NCI-H82 treated with DMSO at 0.1 percent for 48 hours (cell line): ENCODE results near the gene NFYC.
A peak's percentile ranks its signal among the peaks of the same experiment; 100 is the strongest.

Source experiments
- DNase-seq: peaks from one replicate; lab custom pipeline; 2025; ENCODE audit not compliant: unreplicated experiment; lab: John Stamatoyannopoulos, UW

Gene NFYC

DNA sequence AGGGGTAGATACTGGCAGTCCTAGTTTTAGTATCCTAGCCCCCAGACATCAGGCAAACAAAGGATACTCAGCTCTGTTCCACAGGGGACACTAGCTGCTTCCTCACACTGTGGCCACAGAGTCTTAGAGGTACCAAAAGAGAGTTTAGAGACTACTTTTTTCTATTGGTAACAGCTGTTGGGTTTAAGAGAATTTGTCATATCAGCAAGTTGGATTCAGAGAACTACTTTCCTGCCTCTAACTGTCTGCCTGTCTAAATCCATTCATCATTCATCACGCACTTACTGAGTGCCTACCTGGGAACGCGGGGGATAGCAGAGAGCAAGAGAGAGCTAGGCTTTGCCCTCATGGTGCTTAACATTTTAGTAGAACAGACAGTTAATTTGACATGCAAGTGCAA, 65.0 kb downstream of the NFYC start:
- no peak for DNase-seq

- DNase-seq = no peak
Measured at GRCh38 chr1:40757084-40757483, 65.6 kb downstream of the NFYC start.

DNA sequence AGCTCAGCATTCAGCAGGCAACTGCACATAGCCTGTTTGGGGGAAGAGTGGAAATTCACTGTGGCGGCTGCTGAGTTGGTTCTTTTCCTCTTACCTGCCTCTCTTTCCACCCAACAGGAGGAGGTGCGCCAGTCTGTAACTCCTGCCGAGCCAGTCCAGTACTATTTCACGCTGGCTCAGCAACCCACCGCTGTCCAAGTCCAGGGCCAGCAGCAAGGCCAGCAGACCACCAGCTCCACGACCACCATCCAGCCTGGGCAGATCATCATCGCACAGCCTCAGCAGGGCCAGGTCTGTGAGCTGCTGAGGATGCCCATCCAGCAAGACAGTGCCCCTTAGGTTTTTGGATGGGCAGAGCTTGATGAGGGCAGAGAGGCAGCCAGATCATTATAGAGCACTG, 66.5 kb downstream of the NFYC start:
- no peak for DNase-seq

DNA sequence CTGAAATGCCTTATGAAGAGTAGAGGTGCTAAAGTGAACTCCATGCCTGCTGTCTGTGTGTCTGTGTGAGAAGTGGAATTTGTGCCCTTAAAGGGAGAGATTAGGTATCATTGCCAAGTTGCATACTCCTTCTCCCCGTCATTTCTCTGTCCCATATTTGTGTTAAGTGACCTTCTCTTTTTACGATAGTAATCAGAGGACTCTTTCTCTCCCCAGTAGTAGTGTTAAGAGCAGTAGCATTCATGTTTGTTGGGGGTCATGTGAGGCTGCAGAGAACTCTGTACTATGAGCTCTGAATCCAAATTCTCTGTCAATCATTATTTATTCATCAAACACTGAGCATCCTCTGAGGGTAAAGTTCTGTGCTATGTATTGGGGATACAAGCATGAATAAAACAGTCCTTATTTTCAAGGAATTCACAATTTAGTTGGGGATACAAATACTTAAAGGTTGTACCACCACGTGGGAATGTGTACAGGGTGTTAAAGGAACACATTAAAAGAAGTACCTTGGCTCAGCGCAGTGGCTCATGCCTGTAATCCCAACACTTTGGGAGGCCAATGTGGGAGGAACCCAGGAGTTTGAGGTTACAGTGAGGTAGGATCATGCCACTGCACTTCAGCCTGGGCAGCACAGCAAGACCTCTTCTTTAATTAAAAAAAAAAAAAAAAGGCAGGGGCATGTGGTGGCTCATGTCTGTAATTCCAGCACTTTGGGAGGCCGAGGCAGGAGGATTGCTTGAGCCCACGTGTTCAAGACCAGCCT, 67.3 kb downstream of the NFYC start:
- no peak for DNase-seq

- no peak for DNase-seq
Measured at GRCh38 chr1:40760984-40761383, 69.5 kb downstream of the NFYC start.

DNA sequence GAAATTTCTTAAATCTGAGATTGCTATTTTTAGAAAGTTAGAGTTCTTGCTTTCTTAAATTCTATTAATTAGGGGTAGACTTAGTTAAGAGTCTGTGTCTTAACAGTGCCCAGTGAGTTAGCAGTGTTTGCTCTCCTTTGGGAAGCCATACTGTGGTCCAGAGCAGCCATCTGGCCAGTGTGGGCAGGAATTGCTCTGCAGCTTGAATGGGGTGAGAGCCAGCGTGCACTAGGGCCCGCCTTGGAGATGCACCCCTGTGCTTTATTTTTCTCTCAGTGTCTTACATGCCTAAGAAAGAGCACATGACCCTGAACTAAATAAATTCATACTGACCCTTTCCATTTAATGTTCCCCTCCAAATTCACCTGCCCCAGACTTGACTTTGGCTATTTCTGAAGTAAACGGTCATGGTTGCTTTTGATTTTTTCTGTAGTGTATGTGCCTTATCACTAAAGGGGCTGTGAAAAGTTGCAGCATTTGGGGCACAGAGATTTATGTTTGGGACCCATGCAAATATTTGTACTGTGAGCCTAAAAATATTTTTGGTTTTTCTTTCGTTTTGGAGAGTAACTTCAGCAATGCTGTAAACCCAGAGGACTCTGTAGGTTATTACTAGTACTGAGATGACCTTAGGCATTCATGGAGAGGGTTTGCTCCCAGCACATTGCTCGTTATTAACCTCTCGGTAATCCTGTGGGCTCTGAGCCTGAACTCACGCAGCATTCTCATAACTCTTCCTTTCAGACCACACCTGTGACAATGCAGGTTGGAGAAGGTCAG, 70.8 kb downstream of the NFYC start:
- no peak for DNase-seq

GRCh38 chr1:40763742-40764532, 72.4 kb downstream of the NFYC start:
- no peak for DNase-seq

DNA sequence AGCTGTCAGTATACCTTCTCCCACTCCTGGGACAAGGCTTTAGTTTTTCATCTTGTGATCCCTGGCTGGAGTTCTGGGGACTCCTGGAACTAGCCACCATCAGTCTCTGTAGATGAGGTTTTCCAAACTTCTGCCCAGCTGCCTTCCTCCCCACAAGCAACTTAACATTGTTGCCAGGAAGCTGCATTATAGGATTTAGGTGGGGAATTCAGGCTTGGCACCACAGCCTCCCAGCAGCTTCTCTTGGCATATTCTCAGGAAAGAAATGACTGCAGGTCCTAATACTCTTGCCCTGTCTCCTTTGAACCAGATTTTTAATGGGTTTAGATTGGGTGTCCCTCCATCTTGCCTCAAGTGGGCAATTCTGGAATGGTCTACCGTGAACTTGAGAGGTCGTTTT, 73.5 kb downstream of the NFYC start:
- DNase-seq = no peak

DNA sequence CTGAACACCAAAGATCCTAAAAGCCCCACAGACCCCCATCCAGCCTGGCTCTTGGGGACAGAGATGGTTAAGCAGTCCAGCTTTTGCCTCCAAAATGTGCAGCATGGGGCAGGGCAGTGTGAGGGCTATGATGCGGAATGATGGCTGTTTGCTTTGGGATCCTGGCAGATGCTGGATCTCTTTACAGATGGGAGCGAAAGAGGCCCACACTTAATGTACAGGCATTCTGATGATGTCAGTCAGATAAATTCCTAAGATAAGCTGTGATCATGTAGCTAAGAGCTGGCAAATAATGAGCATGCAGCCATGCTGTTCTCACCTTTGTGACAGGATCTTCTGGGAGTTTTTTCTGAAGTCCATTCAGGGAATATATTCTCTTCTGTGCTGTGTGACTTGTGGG, 74.5 kb downstream of the NFYC start:
- DNase-seq = peak; percentile 57

- DNase-seq = no peak
Measured at GRCh38 chr1:40766560-40766959, 75.1 kb downstream of the NFYC start.

DNA sequence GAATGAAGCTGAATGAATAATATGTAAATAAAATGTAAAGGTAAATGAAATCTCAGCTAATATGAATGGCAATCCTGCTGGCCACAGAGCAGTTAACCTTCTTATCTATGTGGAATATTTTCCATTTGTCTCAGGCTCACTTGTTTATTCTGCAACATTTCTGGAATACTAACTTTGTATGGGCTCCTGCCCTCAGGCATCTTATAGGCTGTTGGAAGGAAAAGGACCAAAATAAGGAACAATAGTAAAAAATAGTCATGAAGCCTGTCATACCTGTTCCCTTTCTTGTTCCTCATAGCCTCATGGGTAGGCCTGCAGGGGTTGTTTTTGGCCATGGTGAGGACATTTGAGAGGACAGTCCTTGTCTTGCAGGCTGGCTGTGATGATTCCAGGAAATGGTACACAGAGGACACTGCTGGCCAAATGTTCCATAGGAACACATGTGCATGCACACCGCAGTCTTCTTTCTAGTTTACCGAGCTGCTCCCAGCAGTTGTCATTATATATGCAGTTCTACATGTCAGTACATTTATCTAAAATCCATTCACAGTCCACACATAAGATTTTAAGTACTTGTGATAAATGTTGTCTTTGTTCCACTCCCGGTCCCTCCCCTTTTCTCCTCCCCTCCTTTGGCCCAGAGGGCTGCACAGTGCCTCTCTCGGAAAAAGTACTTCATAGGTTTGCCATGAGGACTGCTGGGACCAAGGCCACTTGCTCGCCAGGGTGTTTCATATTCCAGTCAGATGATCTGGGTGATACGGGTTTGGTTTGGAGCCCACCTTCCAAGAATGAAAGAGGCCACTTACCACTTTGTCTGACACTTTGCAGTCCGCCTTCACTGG, 76.9 kb downstream of the NFYC start:
- no peak for DNase-seq

GRCh38 chr1:40769815-40770214, 78.3 kb downstream of the NFYC start:
- DNase-seq = no peak

- no peak for DNase-seq
Measured at GRCh38 chr1:40770296-40771070, 79.0 kb downstream of the NFYC start.

DNA sequence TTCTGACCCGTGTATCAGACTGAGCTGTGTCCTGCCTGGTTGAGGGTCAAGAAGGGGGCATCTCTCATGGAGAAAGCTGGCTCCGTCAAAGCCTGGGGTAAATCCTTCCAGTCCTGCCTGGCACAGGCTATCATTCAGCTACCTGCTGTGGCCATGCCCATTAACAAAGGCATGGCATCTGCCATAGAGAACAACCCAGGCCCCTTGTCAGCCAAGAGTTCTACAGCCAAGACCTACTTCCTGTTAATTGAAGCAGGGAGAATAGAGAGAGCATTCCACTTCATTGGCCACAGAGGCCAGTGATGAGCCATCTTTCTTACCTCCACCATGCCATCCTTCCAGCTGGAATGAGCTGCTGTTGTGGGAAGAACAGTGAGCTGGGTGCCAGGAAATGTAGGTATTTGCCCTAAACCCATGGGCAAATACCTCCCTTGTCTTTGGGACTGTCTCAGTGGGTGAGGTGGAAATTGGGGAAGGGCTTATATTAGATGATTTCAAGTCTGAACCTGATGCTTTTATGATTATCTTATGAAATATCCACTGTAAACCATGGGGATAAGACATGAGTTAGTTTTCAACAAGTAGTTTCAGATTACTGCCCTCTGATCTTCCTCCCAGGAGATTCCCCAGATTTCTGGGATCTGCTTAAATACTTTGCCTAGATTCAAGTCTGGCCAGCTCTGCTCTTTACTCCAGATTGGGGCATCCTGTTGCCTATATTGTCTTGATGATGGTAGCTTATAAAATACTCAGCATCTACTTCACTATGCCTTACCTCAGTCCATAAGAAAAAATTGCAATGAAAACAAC, 80.8 kb downstream of the NFYC start:
- no peak for DNase-seq

DNA sequence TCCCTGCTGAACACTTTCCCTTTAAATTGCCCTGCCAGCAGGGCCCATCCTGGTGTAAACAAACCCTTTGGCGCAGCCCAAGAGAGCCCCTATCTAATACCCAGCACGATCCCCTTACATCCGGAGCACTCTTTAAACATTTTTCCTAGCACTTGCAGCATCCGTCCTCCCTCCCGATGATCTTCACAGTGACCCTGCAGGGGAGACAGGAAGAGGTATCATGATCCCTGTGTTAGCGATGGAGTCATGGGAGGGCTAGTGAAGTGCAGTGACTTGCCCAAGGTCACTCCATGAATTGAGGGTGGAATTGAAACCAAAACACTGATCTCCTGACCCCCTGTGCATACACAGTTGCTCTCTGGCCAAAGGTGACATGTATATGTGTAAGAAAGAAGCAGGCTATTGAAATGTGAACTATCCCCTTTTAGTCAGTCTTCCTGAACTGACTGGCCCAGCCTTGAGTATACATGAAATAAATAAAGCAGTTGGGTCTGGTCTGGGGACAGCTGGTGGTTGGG, 82.3 kb downstream of the NFYC start:
- no peak for DNase-seq

GRCh38 chr1:40774266-40774998, 82.9 kb downstream of the NFYC start:
- peak; percentile 27 for DNase-seq

DNA sequence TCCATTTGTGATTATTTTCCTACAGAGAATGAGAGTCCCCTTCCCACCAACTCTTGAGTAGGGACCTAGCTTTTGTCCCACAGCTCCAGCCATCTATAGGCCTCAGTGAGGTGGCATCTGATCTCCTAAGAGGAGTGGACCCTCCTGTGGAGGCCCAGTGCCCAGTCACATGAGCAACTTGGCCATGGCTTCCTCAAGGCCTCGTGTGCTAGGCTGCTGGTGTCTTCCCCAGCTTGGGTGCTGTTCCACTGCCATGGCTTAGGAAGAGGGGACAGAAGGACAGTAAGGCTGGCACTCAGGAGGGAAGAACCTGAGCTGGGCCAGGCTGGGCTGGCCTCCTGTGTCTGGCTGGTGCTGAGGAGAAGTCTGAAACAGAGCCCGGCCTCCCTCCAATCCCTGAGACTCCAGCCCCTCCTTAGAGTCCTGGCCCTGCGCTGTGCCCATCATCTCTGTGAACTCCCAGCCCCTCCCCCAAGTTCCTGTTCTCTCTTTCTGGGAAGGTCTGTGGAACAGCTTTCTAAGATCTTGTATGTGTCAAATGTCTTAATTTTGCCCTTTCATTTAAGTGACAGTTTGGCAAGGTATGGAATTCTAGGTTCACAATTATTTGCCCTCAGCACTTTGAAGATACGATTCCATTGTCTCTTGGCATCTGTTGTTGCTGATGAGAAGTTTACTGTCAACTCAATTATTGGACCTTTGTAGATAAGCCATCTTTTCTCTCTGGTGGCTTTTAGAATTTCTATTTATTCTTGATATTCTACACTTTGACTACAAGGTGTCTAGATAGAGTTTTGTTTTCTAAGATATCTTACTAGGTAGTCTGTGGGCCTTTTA, 85.0 kb downstream of the NFYC start:
- no peak for DNase-seq
